Measurements from ENCODE around the gene UBE2E2. TPM values are rescaled to one million over a fixed set of nuclear protein-coding genes. Genes with fewer than 3 reads are reported as not detected.

UBE2E2 gene
- total and polyA plus RNA-seq, 8 donors: 6.5 to 128 (median 18.9) TPM

DNA sequence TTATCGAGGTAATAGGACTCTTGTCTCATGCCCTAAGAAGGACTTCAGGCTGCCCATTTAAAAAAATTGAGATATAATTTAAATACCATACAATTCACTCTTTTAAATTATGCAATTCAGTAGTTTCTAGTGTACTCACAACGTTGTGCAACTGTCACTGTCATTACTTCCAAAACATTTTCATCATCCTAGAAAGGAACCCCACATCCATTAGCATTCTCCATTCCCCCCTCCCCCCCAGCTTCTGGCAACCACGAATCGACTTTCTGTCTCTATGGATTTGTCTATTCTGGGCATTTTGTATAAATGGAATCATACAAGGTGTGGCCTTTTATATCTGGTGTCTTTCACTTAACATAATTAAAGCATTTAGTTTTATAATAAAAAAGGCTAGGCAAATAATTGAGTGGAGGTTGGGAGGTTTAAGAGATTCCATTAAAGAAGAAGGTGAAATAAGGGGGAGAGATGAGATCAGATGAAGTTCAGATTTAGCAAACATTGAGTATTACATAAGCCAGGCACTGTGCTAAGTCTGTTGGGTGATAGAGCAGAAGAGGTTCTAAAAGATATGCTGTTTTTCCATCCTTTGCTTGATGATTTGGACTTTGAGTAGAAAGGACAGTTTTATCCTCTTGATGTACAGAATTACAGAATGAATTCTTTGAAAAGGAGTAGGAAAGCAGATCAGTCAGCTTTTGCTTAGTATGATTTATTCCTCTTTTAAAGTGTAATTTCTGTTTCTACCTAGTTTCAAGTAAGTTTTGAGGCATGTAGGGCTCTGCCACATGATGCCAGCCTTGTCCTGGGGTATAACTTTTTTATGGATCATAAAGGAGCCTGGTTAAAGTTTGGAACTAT is 36.3 kb downstream of the UBE2E2 start:
- Histone ChIP-seq H3K27me3 (no peaks in the 10 kb centered on the region), H3K4me1 (peaks cover 0 to 28% (median 3%) of the 10 kb centered on the region in 4 donors), H3K4me3 (no peak overlapping the region), H3K9me3 (no peaks in the 10 kb centered on the region), H3K27ac (no peak overlapping the region), H3K36me3 (no peaks in the 10 kb centered on the region)
- DNase-seq: no peak
- intact Hi-C loops (cut with DNase I; ENCODE audit: low total_unique reads): no loop called here
- TF ChIP-seq, protein P1, sequence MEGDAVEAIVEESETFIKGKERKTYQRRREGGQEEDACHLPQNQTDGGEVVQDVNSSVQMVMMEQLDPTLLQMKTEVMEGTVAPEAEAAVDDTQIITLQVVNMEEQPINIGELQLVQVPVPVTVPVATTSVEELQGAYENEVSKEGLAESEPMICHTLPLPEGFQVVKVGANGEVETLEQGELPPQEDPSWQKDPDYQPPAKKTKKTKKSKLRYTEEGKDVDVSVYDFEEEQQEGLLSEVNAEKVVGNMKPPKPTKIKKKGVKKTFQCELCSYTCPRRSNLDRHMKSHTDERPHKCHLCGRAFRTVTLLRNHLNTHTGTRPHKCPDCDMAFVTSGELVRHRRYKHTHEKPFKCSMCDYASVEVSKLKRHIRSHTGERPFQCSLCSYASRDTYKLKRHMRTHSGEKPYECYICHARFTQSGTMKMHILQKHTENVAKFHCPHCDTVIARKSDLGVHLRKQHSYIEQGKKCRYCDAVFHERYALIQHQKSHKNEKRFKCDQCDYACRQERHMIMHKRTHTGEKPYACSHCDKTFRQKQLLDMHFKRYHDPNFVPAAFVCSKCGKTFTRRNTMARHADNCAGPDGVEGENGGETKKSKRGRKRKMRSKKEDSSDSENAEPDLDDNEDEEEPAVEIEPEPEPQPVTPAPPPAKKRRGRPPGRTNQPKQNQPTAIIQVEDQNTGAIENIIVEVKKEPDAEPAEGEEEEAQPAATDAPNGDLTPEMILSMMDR (IDR thresholded peaks at IDR 0.05): no peak
- TF ChIP-seq POLR2A (IDR thresholded peaks at IDR 0.05) (no peak), POLR2AphosphoS5 (IDR thresholded peaks at IDR 0.05) (no peak), EP300 (IDR thresholded peaks at IDR 0.05) (no peak)
- 67 to 79% (median 70%) methylated on average over 4 of the region's 4 CpGs for WGBS, 5 donors

DNA sequence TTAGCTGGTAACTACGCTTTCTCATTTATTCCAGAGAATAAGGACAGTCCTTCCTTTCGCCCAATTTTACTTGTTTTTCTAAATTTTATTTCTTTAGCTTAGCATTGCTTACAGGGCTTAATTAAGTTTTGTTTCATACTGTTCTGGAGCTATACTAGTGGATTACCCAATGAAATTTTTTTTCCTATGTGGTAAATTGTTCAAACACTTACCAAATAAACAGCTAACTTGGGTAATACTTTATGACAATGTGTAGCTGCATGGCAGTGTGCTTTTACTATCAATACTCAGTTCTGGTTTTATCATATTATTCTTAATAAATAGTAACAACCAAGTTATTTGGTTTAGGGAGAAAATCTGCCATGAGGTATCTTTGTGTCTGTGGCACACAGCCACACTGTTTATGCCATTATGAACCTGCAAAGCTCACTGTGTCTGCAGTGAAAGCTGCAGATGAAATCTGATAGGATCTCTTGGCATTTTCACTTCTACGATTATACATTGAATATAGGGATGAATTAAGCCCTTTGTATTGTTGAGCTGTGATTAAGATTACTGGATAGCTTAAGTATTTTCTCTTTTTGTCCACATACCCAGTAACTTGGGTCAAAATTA is 37.2 kb downstream of the UBE2E2 start:
- no peak overlapping the region for H3K4me3 ChIP-seq
- no peaks in the 10 kb centered on the region for H3K9me3 ChIP-seq

GRCh38 chr3:23241256-23241655 is 38.1 kb downstream of the UBE2E2 start:
- peaks cover 0 to 23% (median 3%) of the 10 kb centered on the region in 4 donors for H3K4me1 ChIP-seq
- H3K9me3 ChIP-seq: no peaks in the 10 kb centered on the region
- intact Hi-C loops (cut with DNase I; ENCODE audit: low total_unique reads): no loop called here
- H3K36me3 ChIP-seq: no peaks in the 10 kb centered on the region
- no peak overlapping the region for H3K4me3 ChIP-seq
- 91 to 98% (median 94%) methylated on average over 5 of the region's 5 CpGs for WGBS, 5 donors
- TF ChIP-seq POLR2A (IDR thresholded peaks at IDR 0.05) (no peak), POLR2AphosphoS5 (IDR thresholded peaks at IDR 0.05) (no peak)
- no peak for DNase-seq
- no peaks in the 10 kb centered on the region for H3K27me3 ChIP-seq
- H3K27ac ChIP-seq: no peak overlapping the region

More for the DNA sequence above, 37.2 kb downstream of the UBE2E2 start:
- WGBS, 5 donors: 78 to 94% (median 85%) methylated on average over 3 of the region's 3 CpGs
- Histone ChIP-seq H3K27me3 (no peaks in the 10 kb centered on the region), H3K4me1 (peaks cover 0 to 27% (median 3%) of the 10 kb centered on the region in 4 donors), H3K27ac (no peak overlapping the region), H3K36me3 (no peaks in the 10 kb centered on the region)
- no peak for DNase-seq
- intact Hi-C loops (cut with DNase I; ENCODE audit: low total_unique reads): no loop called here
- TF ChIP-seq POLR2A (IDR thresholded peaks at IDR 0.05) (no peak), EP300 (IDR thresholded peaks at IDR 0.05) (no peak), POLR2AphosphoS5 (IDR thresholded peaks at IDR 0.05) (no peak)
- TF ChIP-seq, protein P1 (IDR thresholded peaks at IDR 0.05): no peak

- Histone ChIP-seq H3K27ac (no peak overlapping the region), H3K36me3 (no peaks in the 10 kb centered on the region), H3K4me1 (peaks cover 0 to 23% (median 3%) of the 10 kb centered on the region in 4 donors), H3K4me3 (no peak overlapping the region), H3K27me3 (no peaks in the 10 kb centered on the region), H3K9me3 (no peaks in the 10 kb centered on the region)
- WGBS, 5 donors: 35 to 73% (median 63%) methylated on average over 2 of the region's 2 CpGs
- TF ChIP-seq, protein P1 (IDR thresholded peaks at IDR 0.05): no peak
- TF ChIP-seq EP300 (IDR thresholded peaks at IDR 0.05): no peak
- TF ChIP-seq POLR2A (IDR thresholded peaks at IDR 0.05): no peak
- no peak for TF ChIP-seq POLR2AphosphoS5 (IDR thresholded peaks at IDR 0.05)
- intact Hi-C loops (cut with DNase I; ENCODE audit: low total_unique reads): no loop called here
- DNase-seq: no peak
These were observed 39.0 kb downstream of the UBE2E2 start for GRCh38 chr3:23242106-23242505.

Measured in stomach (tissue), 9 donors.